HL-60 (cell line): Measurements from ENCODE around the gene ANKUB1.
A peak's percentile ranks its signal among the peaks of the same experiment; 100 is the strongest.

Source experiments
- DNase-seq, 2 experiments: peaks; one replicate each; pipeline ENCODE4 v3.0.0-alpha.2; 2010 to 2020; ENCODE audit warnings: low read depth in 1 of 2, low spot score in 1 of 2
- H3K27ac ChIP-seq: fragments of 250-450 bp; sonication (Bioruptor Pico); replicated peaks from 2 replicates; pipeline ENCODE4 v1.5.1; 2020; ENCODE audit warnings: mild to moderate bottlenecking, moderate library complexity
- H3K27me3 ChIP-seq: fragments of 250-450 bp; sonication (Bioruptor Pico); 2 replicates; pipeline ENCODE4 v1.5.1; 2021; ENCODE audit warnings: mild to moderate bottlenecking, moderate library complexity; ENCODE audit not compliant: insufficient read depth, poor library complexity, severe bottlenecking
- H3K4me3 ChIP-seq: replicated peaks from 2 replicates; pipeline ENCODE4 v1.5.1; 2011; ENCODE audit warnings: mild to moderate bottlenecking, control low read depth, low read length; ENCODE audit not compliant: insufficient read depth
- GABPA ChIP-seq: IDR thresholded peaks from 2 replicates; pipeline ENCODE4 v1.6.1; 2012; ENCODE audit warnings: low read depth
- POLR2AphosphoS5 ChIP-seq: IDR thresholded peaks from 2 replicates; pipeline ENCODE4 v1.6.1; 2012; ENCODE audit warnings: low read depth
- SPI1 ChIP-seq: IDR thresholded peaks from 2 replicates; pipeline ENCODE4 v1.6.1; 2012; ENCODE audit warnings: low read depth, mild to moderate bottlenecking, borderline replicate concordance
- TF ChIP-seq, protein P1 (sequence below): IDR thresholded peaks from one replicate; pipeline ENCODE4 v1.5.1; 2011; ENCODE audit warnings: low read length, control low read depth, inconsistent platforms; ENCODE audit not compliant: insufficient read depth
- TF ChIP-seq, protein P2 (sequence below): IDR thresholded peaks from 2 replicates; pipeline ENCODE4 v1.6.1; 2012; ENCODE audit warnings: low read depth; ENCODE audit not compliant: insufficient replicate concordance

ANKUB1 gene

DNA sequence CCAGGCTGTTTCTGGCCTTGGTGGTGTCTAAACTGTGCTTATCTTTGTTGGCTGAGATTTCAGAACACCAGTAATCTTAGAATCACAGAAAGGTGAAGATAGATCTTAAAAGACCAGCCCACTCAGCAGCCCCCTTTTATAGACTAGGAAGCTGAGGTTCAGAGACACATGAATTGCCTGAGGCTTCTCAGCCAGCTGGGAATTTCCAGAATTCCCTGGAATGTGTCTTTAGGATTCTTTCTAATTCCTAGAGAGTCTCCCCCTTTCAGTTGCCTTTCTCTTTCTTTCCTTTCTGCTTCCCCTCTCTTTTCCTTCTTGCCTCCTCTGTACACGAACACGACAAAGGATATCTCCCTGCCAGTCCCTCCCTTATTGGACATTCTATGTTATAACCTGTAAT lies 19.5 kb downstream of the ANKUB1 start:
- Histone ChIP-seq H3K27me3 (no peaks in the 10 kb centered on the region), H3K4me3 (no peak overlapping the region), H3K27ac (no peak overlapping the region)
- TF ChIP-seq SPI1 (no peak), GABPA (no peak), POLR2AphosphoS5 (no peak)
- TF ChIP-seq, protein P1, sequence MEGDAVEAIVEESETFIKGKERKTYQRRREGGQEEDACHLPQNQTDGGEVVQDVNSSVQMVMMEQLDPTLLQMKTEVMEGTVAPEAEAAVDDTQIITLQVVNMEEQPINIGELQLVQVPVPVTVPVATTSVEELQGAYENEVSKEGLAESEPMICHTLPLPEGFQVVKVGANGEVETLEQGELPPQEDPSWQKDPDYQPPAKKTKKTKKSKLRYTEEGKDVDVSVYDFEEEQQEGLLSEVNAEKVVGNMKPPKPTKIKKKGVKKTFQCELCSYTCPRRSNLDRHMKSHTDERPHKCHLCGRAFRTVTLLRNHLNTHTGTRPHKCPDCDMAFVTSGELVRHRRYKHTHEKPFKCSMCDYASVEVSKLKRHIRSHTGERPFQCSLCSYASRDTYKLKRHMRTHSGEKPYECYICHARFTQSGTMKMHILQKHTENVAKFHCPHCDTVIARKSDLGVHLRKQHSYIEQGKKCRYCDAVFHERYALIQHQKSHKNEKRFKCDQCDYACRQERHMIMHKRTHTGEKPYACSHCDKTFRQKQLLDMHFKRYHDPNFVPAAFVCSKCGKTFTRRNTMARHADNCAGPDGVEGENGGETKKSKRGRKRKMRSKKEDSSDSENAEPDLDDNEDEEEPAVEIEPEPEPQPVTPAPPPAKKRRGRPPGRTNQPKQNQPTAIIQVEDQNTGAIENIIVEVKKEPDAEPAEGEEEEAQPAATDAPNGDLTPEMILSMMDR, result no peak
- TF ChIP-seq, protein P2, sequence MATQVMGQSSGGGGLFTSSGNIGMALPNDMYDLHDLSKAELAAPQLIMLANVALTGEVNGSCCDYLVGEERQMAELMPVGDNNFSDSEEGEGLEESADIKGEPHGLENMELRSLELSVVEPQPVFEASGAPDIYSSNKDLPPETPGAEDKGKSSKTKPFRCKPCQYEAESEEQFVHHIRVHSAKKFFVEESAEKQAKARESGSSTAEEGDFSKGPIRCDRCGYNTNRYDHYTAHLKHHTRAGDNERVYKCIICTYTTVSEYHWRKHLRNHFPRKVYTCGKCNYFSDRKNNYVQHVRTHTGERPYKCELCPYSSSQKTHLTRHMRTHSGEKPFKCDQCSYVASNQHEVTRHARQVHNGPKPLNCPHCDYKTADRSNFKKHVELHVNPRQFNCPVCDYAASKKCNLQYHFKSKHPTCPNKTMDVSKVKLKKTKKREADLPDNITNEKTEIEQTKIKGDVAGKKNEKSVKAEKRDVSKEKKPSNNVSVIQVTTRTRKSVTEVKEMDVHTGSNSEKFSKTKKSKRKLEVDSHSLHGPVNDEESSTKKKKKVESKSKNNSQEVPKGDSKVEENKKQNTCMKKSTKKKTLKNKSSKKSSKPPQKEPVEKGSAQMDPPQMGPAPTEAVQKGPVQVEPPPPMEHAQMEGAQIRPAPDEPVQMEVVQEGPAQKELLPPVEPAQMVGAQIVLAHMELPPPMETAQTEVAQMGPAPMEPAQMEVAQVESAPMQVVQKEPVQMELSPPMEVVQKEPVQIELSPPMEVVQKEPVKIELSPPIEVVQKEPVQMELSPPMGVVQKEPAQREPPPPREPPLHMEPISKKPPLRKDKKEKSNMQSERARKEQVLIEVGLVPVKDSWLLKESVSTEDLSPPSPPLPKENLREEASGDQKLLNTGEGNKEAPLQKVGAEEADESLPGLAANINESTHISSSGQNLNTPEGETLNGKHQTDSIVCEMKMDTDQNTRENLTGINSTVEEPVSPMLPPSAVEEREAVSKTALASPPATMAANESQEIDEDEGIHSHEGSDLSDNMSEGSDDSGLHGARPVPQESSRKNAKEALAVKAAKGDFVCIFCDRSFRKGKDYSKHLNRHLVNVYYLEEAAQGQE, result no peak
- no peak for DNase-seq

DNA sequence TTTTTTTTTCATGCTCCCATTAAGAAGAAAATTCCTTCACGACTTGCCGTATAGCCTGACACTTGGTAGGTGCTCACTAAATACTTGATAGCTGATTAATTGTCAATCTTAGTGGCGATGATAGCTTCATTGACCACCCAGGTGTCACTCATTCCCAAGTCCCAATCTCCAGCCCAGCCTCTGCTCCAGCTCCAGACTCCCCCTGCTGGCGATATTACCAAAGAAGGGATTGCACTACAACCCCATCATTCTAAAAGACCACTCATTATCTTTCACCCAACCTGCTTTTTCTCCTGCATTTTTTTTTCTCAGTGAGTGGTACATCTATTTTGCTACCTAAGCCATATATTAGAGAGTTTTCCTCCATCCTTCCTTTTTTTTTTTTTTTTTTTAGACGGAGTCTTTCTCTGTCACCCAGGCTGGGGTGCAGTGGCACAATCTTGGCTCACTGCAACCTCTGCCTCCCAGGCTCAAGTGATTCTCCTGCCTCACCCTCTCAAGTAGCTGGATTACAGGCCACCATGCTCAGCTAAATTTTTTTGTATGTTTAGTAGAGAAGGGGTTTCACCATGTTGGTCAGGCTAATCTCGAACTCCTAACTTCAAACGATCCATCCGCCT lies 20.6 kb downstream of the ANKUB1 start:
- H3K27me3 ChIP-seq, result no peaks in the 10 kb centered on the region
- no peak overlapping the region for H3K4me3 ChIP-seq
- peak in 1 of 2 experiments; percentile 30 for DNase-seq
- H3K27ac ChIP-seq, result no peak overlapping the region
- TF ChIP-seq, protein P1, result peak; percentile 59
- no peak for TF ChIP-seq GABPA

DNA sequence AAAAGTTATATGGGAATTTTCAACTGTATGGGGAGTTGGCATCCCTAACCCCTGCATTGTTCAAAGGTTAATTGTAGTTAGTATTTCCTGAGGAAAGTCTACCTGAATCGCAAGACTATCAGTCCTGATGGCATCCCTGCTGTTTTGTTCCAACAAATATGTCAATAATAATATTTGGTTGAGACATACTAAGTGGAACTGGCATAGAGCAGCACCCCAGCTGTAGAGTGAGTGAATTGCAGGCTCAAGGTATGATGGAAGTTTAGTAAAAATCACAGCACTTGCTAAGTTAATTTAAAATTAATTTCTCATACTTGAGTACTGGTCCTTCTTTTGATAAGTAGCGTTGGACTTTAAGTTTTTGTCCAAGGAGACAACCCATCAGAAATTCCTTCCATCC lies 22.1 kb downstream of the ANKUB1 start:
- TF ChIP-seq, protein P1, result no peak
- TF ChIP-seq SPI1 (no peak), POLR2AphosphoS5 (no peak), GABPA (no peak)
- TF ChIP-seq, protein P2, result no peak
- Histone ChIP-seq H3K27ac (no peak overlapping the region), H3K27me3 (no peaks in the 10 kb centered on the region), H3K4me3 (no peak overlapping the region)
- no peak for DNase-seq

DNA sequence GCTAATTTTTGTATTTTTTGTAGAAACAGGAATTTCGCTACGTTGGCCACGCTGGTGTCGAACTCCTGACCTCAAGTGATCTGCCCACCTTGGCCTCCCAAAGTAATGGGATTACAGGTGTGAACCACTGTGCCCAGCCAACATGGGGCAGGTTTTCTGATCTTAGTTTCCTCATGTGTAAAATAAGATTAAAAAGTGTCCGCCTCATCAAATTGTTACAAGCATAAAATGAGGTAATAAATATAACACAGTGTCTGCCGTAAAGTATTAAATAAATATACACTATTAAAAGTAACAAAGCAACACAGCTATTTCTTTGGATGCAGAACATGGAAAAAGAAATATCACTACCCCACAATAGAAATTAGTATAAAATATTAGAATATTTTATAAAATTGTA lies 23.6 kb downstream of the ANKUB1 start:
- no peak overlapping the region for H3K27ac ChIP-seq
- H3K4me3 ChIP-seq, result no peak overlapping the region
- TF ChIP-seq, protein P1, result no peak
- TF ChIP-seq POLR2AphosphoS5, result no peak
- TF ChIP-seq GABPA, result no peak
- TF ChIP-seq SPI1, result no peak
- TF ChIP-seq, protein P2, result no peak
- DNase-seq, result no peak
- no peaks in the 10 kb centered on the region for H3K27me3 ChIP-seq
